ENCODE measurements around the gene PTPRC. TPM values are rescaled to one million over a fixed set of nuclear protein-coding genes. Genes with fewer than 3 reads are reported as not detected.
A peak's percentile ranks its signal among the peaks of the same experiment; 100 is the strongest.

The PTPRC gene
- polyA plus RNA-seq, 1 donor (not counting 4 experiments of a cell fraction or from before 2014, with no cell fraction given): not detected

DNA sequence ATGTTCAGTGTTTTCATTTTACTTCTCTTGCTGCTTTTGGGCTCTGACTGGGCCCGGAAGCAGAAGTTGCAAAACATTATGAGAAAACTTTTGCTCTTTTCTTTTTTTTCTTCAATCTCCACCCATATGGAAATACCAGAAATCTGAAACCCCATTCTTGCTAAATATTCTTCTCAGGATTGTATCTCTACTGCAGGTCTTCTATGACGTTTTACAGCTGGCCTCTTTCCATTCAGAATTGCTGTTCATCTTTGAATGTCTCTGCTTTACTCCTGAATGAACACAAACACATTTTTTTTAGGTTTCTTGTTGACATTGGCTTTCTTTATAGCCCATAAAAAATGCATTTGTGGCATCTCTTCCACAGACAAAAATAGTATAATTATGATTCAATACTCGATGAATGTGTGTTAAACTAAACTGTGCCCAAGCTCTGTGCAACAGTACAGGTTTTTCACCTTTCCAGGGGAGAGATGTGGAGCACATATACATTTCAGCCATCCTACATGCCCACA lies 18.8 kb downstream of the PTPRC start:
- H3K27me3 ChIP-seq (ENCODE audit: control insufficient read depth, extremely low read depth, insufficient read depth, low read length): no peaks in the 10 kb centered on the region
- no peak overlapping the region for H3K4me3 ChIP-seq (ENCODE audit: control insufficient read depth in 2 of 3, extremely low read depth in 1 of 3, insufficient read depth in 2 of 3, low read depth in 1 of 3, low read length in 3 of 3)
- TF ChIP-seq, protein P1, sequence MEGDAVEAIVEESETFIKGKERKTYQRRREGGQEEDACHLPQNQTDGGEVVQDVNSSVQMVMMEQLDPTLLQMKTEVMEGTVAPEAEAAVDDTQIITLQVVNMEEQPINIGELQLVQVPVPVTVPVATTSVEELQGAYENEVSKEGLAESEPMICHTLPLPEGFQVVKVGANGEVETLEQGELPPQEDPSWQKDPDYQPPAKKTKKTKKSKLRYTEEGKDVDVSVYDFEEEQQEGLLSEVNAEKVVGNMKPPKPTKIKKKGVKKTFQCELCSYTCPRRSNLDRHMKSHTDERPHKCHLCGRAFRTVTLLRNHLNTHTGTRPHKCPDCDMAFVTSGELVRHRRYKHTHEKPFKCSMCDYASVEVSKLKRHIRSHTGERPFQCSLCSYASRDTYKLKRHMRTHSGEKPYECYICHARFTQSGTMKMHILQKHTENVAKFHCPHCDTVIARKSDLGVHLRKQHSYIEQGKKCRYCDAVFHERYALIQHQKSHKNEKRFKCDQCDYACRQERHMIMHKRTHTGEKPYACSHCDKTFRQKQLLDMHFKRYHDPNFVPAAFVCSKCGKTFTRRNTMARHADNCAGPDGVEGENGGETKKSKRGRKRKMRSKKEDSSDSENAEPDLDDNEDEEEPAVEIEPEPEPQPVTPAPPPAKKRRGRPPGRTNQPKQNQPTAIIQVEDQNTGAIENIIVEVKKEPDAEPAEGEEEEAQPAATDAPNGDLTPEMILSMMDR (optimal IDR thresholded peaks at IDR 0.05 in 1 of 3, IDR thresholded peaks at IDR 0.05 in 1 of 3, conservative IDR thresholded peaks at IDR 0.05 in 1 of 3; ENCODE audit: extremely low read depth in 1 of 3, insufficient read depth in 2 of 3, low read length in 3 of 3): no peak
- no peak for TF ChIP-seq EZH2 (IDR thresholded peaks at IDR 0.05; ENCODE audit: low read length)
- no peaks in the 10 kb centered on the region for H4K20me1 ChIP-seq (ENCODE audit: control insufficient read depth, extremely low read depth, insufficient read depth, low read length)
- H3K36me3 ChIP-seq (ENCODE audit: control insufficient read depth in 2 of 2, extremely low read depth in 1 of 2, insufficient read depth in 2 of 2, low read length in 2 of 2): no peaks in the 10 kb centered on the region
- H3K9me1 ChIP-seq (ENCODE audit: control insufficient read depth, extremely low read depth, insufficient read depth, low read length): no peaks in the 10 kb centered on the region
- peak overlapping the region; percentile 63 for H2AFZ ChIP-seq (ENCODE audit: control insufficient read depth, low read length)
- H3K9me3 ChIP-seq (ENCODE audit: control insufficient read depth, low read depth, low read length): no peaks in the 10 kb centered on the region
- peak overlapping the region; percentile 2 for H3K4me2 ChIP-seq (ENCODE audit: control insufficient read depth, extremely low read depth, insufficient read depth, low read depth, low read length)
- H3K79me2 ChIP-seq (ENCODE audit: control insufficient read depth, insufficient read depth, low read length): no peaks in the 10 kb centered on the region
- H3K27ac ChIP-seq (ENCODE audit: control insufficient read depth, insufficient read depth, low read length): no peak overlapping the region
- dilution Hi-C loops (cut with MboI; ENCODE audit: extremely low pct_ligation_motif_present, low sequenced_read_pairs): no loop called here
- FAIRE-seq: no peak
- no peak for DNase-seq (ENCODE audit: low read depth, low spot score)
- H3K4me1 ChIP-seq (ENCODE audit: control insufficient read depth, extremely low read depth, insufficient read depth, low read length): peaks cover 4% of the 10 kb centered on the region
- H3K9ac ChIP-seq (ENCODE audit: control insufficient read depth, extremely low read depth, insufficient read depth, low read length): no peak overlapping the region

DNA sequence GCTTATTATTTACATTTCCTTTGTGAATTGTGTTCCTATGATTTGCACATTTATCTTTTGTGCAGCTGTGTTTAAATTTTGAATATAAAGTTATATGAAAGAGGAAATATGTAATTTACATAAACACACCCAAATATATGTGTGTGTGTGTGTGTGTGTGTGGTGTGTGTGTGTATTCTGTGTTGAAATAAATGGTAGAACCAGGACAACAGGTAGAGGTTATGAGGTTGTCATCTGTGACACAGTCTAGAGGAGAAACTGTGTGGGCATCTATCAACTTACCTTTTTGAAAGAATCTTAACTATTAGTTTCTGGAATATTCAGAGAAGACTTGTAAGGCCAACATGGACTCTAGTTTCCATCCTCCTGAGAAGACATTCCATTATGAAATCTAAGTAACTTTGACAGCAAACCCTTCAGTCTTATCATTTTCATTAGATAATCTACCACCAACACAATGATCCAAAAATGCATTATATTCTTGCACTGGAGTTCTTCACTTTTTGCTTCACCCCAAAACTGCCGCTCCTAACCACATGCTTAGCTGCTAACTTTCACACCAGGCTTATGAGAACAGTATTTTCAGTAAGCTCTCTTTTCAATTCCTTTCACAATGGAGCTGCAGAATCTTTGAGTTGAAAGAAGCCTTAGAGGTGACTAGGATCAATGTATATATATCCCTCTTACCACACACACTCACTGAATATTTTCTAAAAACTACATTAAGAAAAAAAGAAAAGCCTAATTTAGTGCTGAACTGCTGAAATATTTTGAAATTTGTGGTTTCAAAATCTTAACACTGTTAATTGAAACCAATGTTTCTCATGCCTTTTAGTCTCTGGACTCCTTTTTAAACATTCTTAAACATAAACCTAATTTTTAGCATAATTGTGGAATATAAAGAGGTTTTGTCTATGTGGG lies 21.8 kb downstream of the PTPRC start:
- FAIRE-seq (no peak), DNase-seq (ENCODE audit: low read depth, low spot score) (no peak)
- Histone ChIP-seq H3K4me3 (ENCODE audit: control insufficient read depth in 2 of 3, extremely low read depth in 1 of 3, insufficient read depth in 2 of 3, low read depth in 1 of 3, low read length in 3 of 3) (no peak overlapping the region), H3K79me2 (ENCODE audit: control insufficient read depth, insufficient read depth, low read length) (no peaks in the 10 kb centered on the region), H3K27me3 (ENCODE audit: control insufficient read depth, extremely low read depth, insufficient read depth, low read length) (no peaks in the 10 kb centered on the region), H3K9me3 (ENCODE audit: control insufficient read depth, low read depth, low read length) (no peaks in the 10 kb centered on the region), H3K4me1 (ENCODE audit: control insufficient read depth, extremely low read depth, insufficient read depth, low read length) (peaks cover 4% of the 10 kb centered on the region), H3K9ac (ENCODE audit: control insufficient read depth, extremely low read depth, insufficient read depth, low read length) (no peak overlapping the region), H3K9me1 (ENCODE audit: control insufficient read depth, extremely low read depth, insufficient read depth, low read length) (no peaks in the 10 kb centered on the region), H2AFZ (ENCODE audit: control insufficient read depth, low read length) (no peak overlapping the region), H3K27ac (ENCODE audit: control insufficient read depth, insufficient read depth, low read length) (no peak overlapping the region), H3K36me3 (ENCODE audit: control insufficient read depth in 2 of 2, extremely low read depth in 1 of 2, insufficient read depth in 2 of 2, low read length in 2 of 2) (no peaks in the 10 kb centered on the region), H3K4me2 (ENCODE audit: control insufficient read depth, extremely low read depth, insufficient read depth, low read depth, low read length) (no peak overlapping the region), H4K20me1 (ENCODE audit: control insufficient read depth, extremely low read depth, insufficient read depth, low read length) (no peaks in the 10 kb centered on the region)
- no peak for TF ChIP-seq EZH2 (IDR thresholded peaks at IDR 0.05; ENCODE audit: low read length)
- TF ChIP-seq, protein P1 (optimal IDR thresholded peaks at IDR 0.05 in 1 of 3, IDR thresholded peaks at IDR 0.05 in 1 of 3, conservative IDR thresholded peaks at IDR 0.05 in 1 of 3; ENCODE audit: extremely low read depth in 1 of 3, insufficient read depth in 2 of 3, low read length in 3 of 3): no peak
- dilution Hi-C loops (cut with MboI; ENCODE audit: extremely low pct_ligation_motif_present, low sequenced_read_pairs): no loop called here

Data from keratinocyte (primary cell).